Measurements from ENCODE around the gene TLX2. TPM values are rescaled to one million over a fixed set of nuclear protein-coding genes. Genes with fewer than 3 reads are reported as not detected.
A peak's percentile ranks its signal among the peaks of the same experiment; 100 is the strongest.
"Not testable (repeated sequence)": the region's sequence is repeated elsewhere in the genome, so short reads cannot be mapped to it uniquely, and the experiment has no call there.

TLX2 gene
- total RNA-seq, 1 donor: not detected

- no peak for DNase-seq (ENCODE audit: low read depth)
- H3K4me3 ChIP-seq (ENCODE audit: low read depth, low read length): no peak overlapping the region
- peak; percentile 32 for TF ChIP-seq CTCF (IDR thresholded peaks at IDR 0.05; ENCODE audit: insufficient read depth, low read depth, low read length)
Observed at GRCh38 chr2:74474899-74475298, 39.4 kb upstream of the TLX2 start.

- DNase-seq (ENCODE audit: low read depth): no peak
- no peak for TF ChIP-seq CTCF (IDR thresholded peaks at IDR 0.05; ENCODE audit: insufficient read depth, low read depth, low read length)
Observed at GRCh38 chr2:74481431-74481830, 32.8 kb upstream of the TLX2 start.

GRCh38 chr2:74481961-74482800 is 32.1 kb upstream of the TLX2 start:
- peak overlapping the region; percentile 99 for H3K4me3 ChIP-seq (ENCODE audit: low read depth, low read length)
- peak; percentile 33 for DNase-seq (ENCODE audit: low read depth)
- no peak for TF ChIP-seq CTCF (IDR thresholded peaks at IDR 0.05; ENCODE audit: insufficient read depth, low read depth, low read length)

More at GRCh38 chr2:74481431-74481830, 32.8 kb upstream of the TLX2 start:
- H3K4me3 ChIP-seq (ENCODE audit: low read depth, low read length): peak overlapping the region; percentile 99

GRCh38 chr2:74482801-74483674 is 31.2 kb upstream of the TLX2 start, which contains the start of the genes CCDC142 and TTC31:
Gene CCDC142 (minus strand): TSS chr2:74482998. CDS start chr2:74482837, 161 bp downstream.
Gene TTC31 (plus strand): TSS chr2:74483081. CDS start chr2:74483096, 15 bp downstream.
- peak within 1 kb of the TSS; percentile 99 for H3K4me3 ChIP-seq (ENCODE audit: low read depth, low read length)
- peak; percentile 96 for DNase-seq (ENCODE audit: low read depth)
- TF ChIP-seq CTCF (IDR thresholded peaks at IDR 0.05; ENCODE audit: insufficient read depth, low read depth, low read length): peak; percentile 92

GRCh38 chr2:74483675-74484164 is 30.5 kb upstream of the TLX2 start:
- H3K4me3 ChIP-seq (ENCODE audit: low read depth, low read length): peak overlapping the region; percentile 99

GRCh38 chr2:74486141-74486540 is 28.1 kb upstream of the TLX2 start:
- DNase-seq (ENCODE audit: low read depth): no peak
- TF ChIP-seq CTCF (IDR thresholded peaks at IDR 0.05; ENCODE audit: insufficient read depth, low read depth, low read length): no peak

More at GRCh38 chr2:74483675-74484164, 30.5 kb upstream of the TLX2 start:
- not testable (repeated sequence) for DNase-seq (ENCODE audit: low read depth)

More at GRCh38 chr2:74486141-74486540, 28.1 kb upstream of the TLX2 start:
- no peak overlapping the region for H3K4me3 ChIP-seq (ENCODE audit: low read depth, low read length)

All from fibroblast of villous mesenchyme (primary cell).